Hair follicular keratinocyte (primary cell): ENCODE measurements around the gene SCYL2. TPM values are rescaled to one million over a fixed set of nuclear protein-coding genes. Genes with fewer than 3 reads are reported as not detected.

Experiments used
- total RNA-seq: library from RNA; depleted of rRNA; stranded (reverse); fragments of >200 nt; gene quantifications from 2 replicates; pipeline ENCODE4 v1.2.3, GENCODE V29; 2015

SCYL2 gene
- total RNA-seq = 23.2 and 27.3 TPM in 2 replicates

GRCh38 chr12:100266835-100267602 is at the start of gene SCYL2, which contains the start of gene DEPDC4:
TSS of gene SCYL2 (plus strand) at chr12:100267177. CDS start at chr12:100282971, 15,794 bp downstream.
TSS of gene DEPDC4 (minus strand) at chr12:100267079. CDS start at chr12:100267076, 3 bp downstream.

GRCh38 chr12:100356644-100357223 is 89.8 kb downstream of the SCYL2 start, which contains the start of gene SLC17A8:
TSS of gene SLC17A8 (plus strand) at chr12:100357074. CDS start at chr12:100357392, 318 bp downstream.

Other genes with a start within 250 kb of the SCYL2 start
- 9.2 and 10.4 TPM in 2 replicates for gene BLTP3B, start 124.3 kb upstream of the SCYL2 start, total RNA-seq
- gene ACTR6, start 66.4 kb upstream of the SCYL2 start, total RNA-seq = 17.6 and 19.8 TPM in 2 replicates
- gene DEPDC4, start 98 bp upstream of the SCYL2 start, total RNA-seq = 0.62 and 2.3 TPM in 2 replicates
- gene SLC17A8, start 89.9 kb downstream of the SCYL2 start, total RNA-seq = not detected in 2 replicates
- not detected in 2 replicates for gene NR1H4, start 206.7 kb downstream of the SCYL2 start, total RNA-seq